PC-9 (cell line): ENCODE data around the gene EFCAB11. TPM values are rescaled to one million over a fixed set of nuclear protein-coding genes. Genes with fewer than 3 reads are reported as not detected.
"Not testable (repeated sequence)": the region's sequence is repeated elsewhere in the genome, so short reads cannot be mapped to it uniquely, and the experiment has no call there.

Source experiments
- BruUV-seq: library from RNA; stranded (reverse); fragments of 400-500 nt; replicated peaks from 2 replicates; lab custom pipeline; 2021; lab: Mats Ljungman, UMichigan
- CTCF ChIA-PET: fragments of 300-600 bp; sonication (Branson Sonifier 250); formaldehyde crosslinking; loops from one replicate; lab custom pipeline; 2022; ENCODE audit warnings: antibody characterized with exemption; lab: Charles Lee
- POLR2A ChIA-PET: fragments of 300-600 bp; sonication (Branson Sonifier 250); formaldehyde crosslinking; loops from one replicate; lab custom pipeline; 2022; ENCODE audit warnings: antibody characterized with exemption; ENCODE audit not compliant: unreplicated experiment; lab: Charles Lee
- DNase-seq, 2 experiments: peaks; one replicate each; pipeline versions ENCODE4 v3.0.0 to v3.0.0-alpha.2; 2015 to 2022; ENCODE audit warnings: mixed read lengths in 1 of 2
- H2AFZ ChIP-seq: fragments of 200-600 bp; sonication (generic); 2 replicates; pipeline ENCODE4 v1.8.1; 2017; ENCODE audit warnings: antibody characterized with exemption
- H3F3A ChIP-seq: fragments of 200-600 bp; sonication (generic); 2 replicates; pipeline ENCODE4 v1.8.1; 2017; ENCODE audit warnings: antibody characterized with exemption, mild to moderate bottlenecking, low read depth; ENCODE audit not compliant: insufficient read depth
- H3K27ac ChIP-seq: fragments of 200-600 bp; sonication (generic); 2 replicates; pipeline ENCODE4 v1.6.1; 2016; ENCODE audit warnings: mixed run types
- H3K27me3 ChIP-seq: fragments of 200-600 bp; sonication (generic); 2 replicates; pipeline ENCODE4 v1.6.1; 2016; ENCODE audit warnings: low read depth, mixed run types; ENCODE audit not compliant: insufficient read depth
- H3K36me3 ChIP-seq: fragments of 200-600 bp; sonication (generic); 2 replicates; pipeline ENCODE4 v1.6.1; 2016; ENCODE audit warnings: low read depth, mixed run types
- H3K4me1 ChIP-seq: fragments of 200-600 bp; sonication (generic); replicated peaks from 2 replicates; pipeline ENCODE4 v1.6.1; 2016; ENCODE audit warnings: mixed run types; ENCODE audit not compliant: insufficient read depth
- H3K4me2 ChIP-seq: fragments of 200-600 bp; sonication (generic); 2 replicates; pipeline ENCODE4 v1.6.1; 2017; ENCODE audit warnings: mixed run types
- H3K4me3 ChIP-seq: fragments of 200-600 bp; sonication (generic); 2 replicates; pipeline ENCODE4 v1.6.1; 2016; ENCODE audit warnings: mixed run types
- H3K79me2 ChIP-seq: fragments of 200-600 bp; sonication (generic); 2 replicates; pipeline ENCODE4 v1.6.1; 2017; ENCODE audit warnings: low read depth, mixed run types
- H3K9me2 ChIP-seq: fragments of 200-600 bp; sonication (generic); 2 replicates; pipeline ENCODE4 v1.8.1; 2017; ENCODE audit warnings: mild to moderate bottlenecking; ENCODE audit not compliant: insufficient read depth
- H3K9me3 ChIP-seq: fragments of 200-600 bp; sonication (generic); 2 replicates; pipeline ENCODE4 v1.8.1; 2016; ENCODE audit warnings: low read depth; ENCODE audit not compliant: insufficient read depth
- H4K20me1 ChIP-seq: fragments of 200-600 bp; sonication (generic); 2 replicates; pipeline ENCODE4 v1.8.1; 2017; ENCODE audit not compliant: insufficient read depth
- CTCF ChIP-seq: fragments of 200-600 bp; sonication (generic); conservative IDR thresholded peaks from 2 replicates; pipeline ENCODE4 v1.6.1; 2017; ENCODE audit warnings: mixed run types, antibody characterized with exemption, mild to moderate bottlenecking, moderate library complexity
- EZH2 ChIP-seq: fragments of 200-600 bp; sonication (generic); IDR thresholded peaks from 2 replicates; pipeline ENCODE4 v1.8.0; 2017; ENCODE audit warnings: antibody characterized with exemption, low read depth
- intact Hi-C: fragments of 100-400 bp; cut with micrococcal nuclease; formaldehyde crosslinking; loops from one replicate; pipeline ENCODE4 v1.10.0; 2022; ENCODE audit not compliant: unreplicated experiment
- total RNA-seq: library from RNA; stranded (reverse); gene quantifications from 2 replicates; pipeline ENCODE4 v1.2.3, GENCODE V29; 2021

EFCAB11 gene
- total RNA-seq, 1 experiment from 2014 or later: 8.4 TPM

GRCh38 chr14:89892953-89893352, 61.6 kb downstream of the EFCAB11 start:
- Histone ChIP-seq H3K36me3 (no peaks in the 10 kb centered on the region), H3K9me2 (no peaks in the 10 kb centered on the region), H3K4me3 (no peak overlapping the region), H3K27me3 (no peaks in the 10 kb centered on the region), H3K9me3 (no peaks in the 10 kb centered on the region), H3K27ac (no peak overlapping the region), H3K4me2 (no peak overlapping the region), H3K4me1 (no peaks in the 10 kb centered on the region), H2AFZ (no peak overlapping the region), H3F3A (no peaks in the 10 kb centered on the region), H3K79me2 (no peaks in the 10 kb centered on the region), H4K20me1 (no peaks in the 10 kb centered on the region)
- intact Hi-C loops: no loop called here
- ChIA-PET CTCF (no interaction called here), POLR2A (no interaction called here)
- BruUV-seq: no TSS peak
- TF ChIP-seq EZH2: no peak
- TF ChIP-seq CTCF: no peak
- DNase-seq: no peak

GRCh38 chr14:89891721-89892120, 62.8 kb downstream of the EFCAB11 start:
- H3K9me2 ChIP-seq, H3K4me3 ChIP-seq, DNase-seq, H3K36me3 ChIP-seq, intact Hi-C loops, H3K79me2 ChIP-seq, H4K20me1 ChIP-seq, BruUV-seq, CTCF ChIA-PET, H3K9me3 ChIP-seq, H3F3A ChIP-seq, POLR2A ChIA-PET, H3K4me2 ChIP-seq, H2AFZ ChIP-seq, H3K4me1 ChIP-seq, H3K27ac ChIP-seq, H3K27me3 ChIP-seq: not testable (repeated sequence)

- ChIA-PET POLR2A (no interaction called here), CTCF (no interaction called here)
- H3F3A ChIP-seq: no peaks in the 10 kb centered on the region
- H2AFZ ChIP-seq: no peak overlapping the region
- H3K27me3 ChIP-seq: no peaks in the 10 kb centered on the region
- no peak overlapping the region for H3K27ac ChIP-seq
- no peak for TF ChIP-seq EZH2
- no peak for TF ChIP-seq CTCF
- H3K4me2 ChIP-seq: no peak overlapping the region
- no peak overlapping the region for H3K4me3 ChIP-seq
- no peaks in the 10 kb centered on the region for H3K36me3 ChIP-seq
- no peak for DNase-seq
- no peaks in the 10 kb centered on the region for H3K9me2 ChIP-seq
- no peaks in the 10 kb centered on the region for H3K79me2 ChIP-seq
- H3K4me1 ChIP-seq: no peaks in the 10 kb centered on the region
- BruUV-seq: no TSS peak
- no peaks in the 10 kb centered on the region for H4K20me1 ChIP-seq
- intact Hi-C loops: no loop called here
- H3K9me3 ChIP-seq: no peaks in the 10 kb centered on the region
Observed at GRCh38 chr14:89891055-89891454, 63.5 kb downstream of the EFCAB11 start.

GRCh38 chr14:89890589-89890988, 63.9 kb downstream of the EFCAB11 start:
- no peak overlapping the region for H3K4me2 ChIP-seq
- TF ChIP-seq CTCF (no peak), EZH2 (no peak)
- no peak for DNase-seq
- intact Hi-C loops: no loop called here
- H3K9me2 ChIP-seq: no peaks in the 10 kb centered on the region
- H3F3A ChIP-seq: no peaks in the 10 kb centered on the region
- CTCF ChIA-PET: no interaction called here
- BruUV-seq: no TSS peak
- no peak overlapping the region for H3K27ac ChIP-seq
- no peaks in the 10 kb centered on the region for H3K9me3 ChIP-seq
- no peak overlapping the region for H3K4me3 ChIP-seq
- POLR2A ChIA-PET: no interaction called here
- H3K27me3 ChIP-seq: no peaks in the 10 kb centered on the region
- no peak overlapping the region for H2AFZ ChIP-seq
- no peaks in the 10 kb centered on the region for H3K4me1 ChIP-seq
- no peaks in the 10 kb centered on the region for H4K20me1 ChIP-seq
- H3K79me2 ChIP-seq: no peaks in the 10 kb centered on the region
- H3K36me3 ChIP-seq: no peaks in the 10 kb centered on the region
